ENCODE data around the gene AKT2.

DNA sequence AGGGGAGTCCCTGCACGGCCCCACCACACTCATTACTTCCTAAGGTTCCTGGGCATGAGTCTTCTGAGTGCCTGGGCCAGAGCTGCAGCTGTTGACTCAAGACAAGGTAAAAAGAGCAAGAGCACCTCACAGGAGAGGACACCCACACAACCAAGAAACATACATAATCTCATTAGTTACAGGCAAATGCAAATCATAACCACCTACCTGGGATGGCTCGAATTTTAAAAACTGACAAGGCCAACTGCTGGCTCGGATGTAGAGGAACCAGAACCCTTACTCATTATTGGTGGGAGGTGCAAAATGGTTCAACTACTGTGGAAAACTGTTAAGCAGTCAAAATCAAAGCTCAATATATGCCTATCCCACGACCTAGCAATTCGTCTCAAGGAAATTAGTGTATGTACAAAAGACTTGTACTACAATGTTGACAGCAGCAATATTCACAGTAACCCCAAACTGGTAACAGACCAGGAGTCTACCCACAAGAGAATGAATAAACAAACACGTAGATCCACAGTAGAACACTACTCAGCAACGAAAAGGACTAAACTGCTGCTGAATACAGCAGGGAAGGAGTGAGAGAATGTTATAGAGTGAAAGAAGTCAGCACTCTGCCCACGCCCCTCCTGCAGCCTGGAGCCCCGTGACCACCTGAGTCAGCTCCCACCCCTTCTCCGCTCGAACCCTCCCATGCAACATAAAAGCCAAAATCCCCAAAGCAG lies 15.8 kb downstream of the AKT2 start:
- TF ChIP-seq, protein P1, sequence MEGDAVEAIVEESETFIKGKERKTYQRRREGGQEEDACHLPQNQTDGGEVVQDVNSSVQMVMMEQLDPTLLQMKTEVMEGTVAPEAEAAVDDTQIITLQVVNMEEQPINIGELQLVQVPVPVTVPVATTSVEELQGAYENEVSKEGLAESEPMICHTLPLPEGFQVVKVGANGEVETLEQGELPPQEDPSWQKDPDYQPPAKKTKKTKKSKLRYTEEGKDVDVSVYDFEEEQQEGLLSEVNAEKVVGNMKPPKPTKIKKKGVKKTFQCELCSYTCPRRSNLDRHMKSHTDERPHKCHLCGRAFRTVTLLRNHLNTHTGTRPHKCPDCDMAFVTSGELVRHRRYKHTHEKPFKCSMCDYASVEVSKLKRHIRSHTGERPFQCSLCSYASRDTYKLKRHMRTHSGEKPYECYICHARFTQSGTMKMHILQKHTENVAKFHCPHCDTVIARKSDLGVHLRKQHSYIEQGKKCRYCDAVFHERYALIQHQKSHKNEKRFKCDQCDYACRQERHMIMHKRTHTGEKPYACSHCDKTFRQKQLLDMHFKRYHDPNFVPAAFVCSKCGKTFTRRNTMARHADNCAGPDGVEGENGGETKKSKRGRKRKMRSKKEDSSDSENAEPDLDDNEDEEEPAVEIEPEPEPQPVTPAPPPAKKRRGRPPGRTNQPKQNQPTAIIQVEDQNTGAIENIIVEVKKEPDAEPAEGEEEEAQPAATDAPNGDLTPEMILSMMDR (conservative IDR thresholded peaks at IDR 0.05; ENCODE audit: low read depth, low read length), result no peak
- no peak for TF ChIP-seq EZH2 (IDR thresholded peaks at IDR 0.05; ENCODE audit: low read length, unreplicated experiment)
